Measurements from ENCODE around the gene SEMA3C.

SEMA3C gene

GRCh38 chr7:80826520-80827238 is 92.2 kb downstream of the SEMA3C start:
- TF ChIP-seq ZNF8 (CRISPR knock-in tag; IDR thresholded peaks at IDR 0.05) (no peak), TOX (CRISPR knock-in tag; IDR thresholded peaks at IDR 0.05; ENCODE audit: borderline replicate concordance) (peak; percentile 51), RARB (CRISPR knock-in tag; IDR thresholded peaks at IDR 0.05) (no peak), PPARA (CRISPR knock-in tag; IDR thresholded peaks at IDR 0.05; ENCODE audit: borderline replicate concordance) (no peak), ISL1 (CRISPR knock-in tag; IDR thresholded peaks at IDR 0.05) (peak; percentile 73), ZFP30 (CRISPR knock-in tag; IDR thresholded peaks at IDR 0.05) (no peak), CREB5 (CRISPR knock-in tag; IDR thresholded peaks at IDR 0.05; ENCODE audit: low read depth) (no peak), GLIS3 (CRISPR knock-in tag; IDR thresholded peaks at IDR 0.05) (no peak), ZNF70 (CRISPR knock-in tag; IDR thresholded peaks at IDR 0.05) (no peak), BACH2 (CRISPR knock-in tag; IDR thresholded peaks at IDR 0.05; ENCODE audit: borderline replicate concordance) (no peak), ESRRG (CRISPR knock-in tag; IDR thresholded peaks at IDR 0.05) (no peak), TCF4 (CRISPR knock-in tag; IDR thresholded peaks at IDR 0.05; ENCODE audit: borderline replicate concordance) (no peak), ZNF565 (CRISPR knock-in tag; conservative IDR thresholded peaks at IDR 0.05; ENCODE audit: low read depth) (no peak)

GRCh38 chr7:80825499-80825898 is 93.4 kb downstream of the SEMA3C start:
- TF ChIP-seq ZNF565 (CRISPR knock-in tag; conservative IDR thresholded peaks at IDR 0.05; ENCODE audit: low read depth) (no peak), ZC3H10 (CRISPR knock-in tag; IDR thresholded peaks at IDR 0.05) (no peak), PATZ1 (CRISPR knock-in tag; IDR thresholded peaks at IDR 0.05; ENCODE audit: borderline replicate concordance) (no peak), CREB5 (CRISPR knock-in tag; IDR thresholded peaks at IDR 0.05; ENCODE audit: low read depth) (no peak), GLIS3 (CRISPR knock-in tag; IDR thresholded peaks at IDR 0.05) (no peak), SNAI2 (CRISPR knock-in tag; IDR thresholded peaks at IDR 0.05) (no peak), TCF4 (CRISPR knock-in tag; IDR thresholded peaks at IDR 0.05; ENCODE audit: borderline replicate concordance) (no peak), CSDC2 (CRISPR knock-in tag; IDR thresholded peaks at IDR 0.05) (no peak), BACH2 (CRISPR knock-in tag; IDR thresholded peaks at IDR 0.05; ENCODE audit: borderline replicate concordance) (no peak), CSRNP3 (CRISPR knock-in tag; IDR thresholded peaks at IDR 0.05) (no peak), POU6F1 (CRISPR knock-in tag; IDR thresholded peaks at IDR 0.05; ENCODE audit: borderline replicate concordance, low read depth) (no peak), ZFP30 (CRISPR knock-in tag; IDR thresholded peaks at IDR 0.05) (no peak), TSHZ2 (CRISPR knock-in tag; IDR thresholded peaks at IDR 0.05) (no peak), ARNTL (CRISPR knock-in tag; IDR thresholded peaks at IDR 0.05; ENCODE audit: borderline replicate concordance, low read depth) (no peak), ESRRG (CRISPR knock-in tag; IDR thresholded peaks at IDR 0.05) (no peak)
- ATAC-seq, result no peak

More at GRCh38 chr7:80826520-80827238, 92.2 kb downstream of the SEMA3C start:
- peak; percentile 64 for ATAC-seq

All from SK-N-SH treated with all-trans-retinoic acid at 6 μM for 48 hours (cell line).